Measurements from ENCODE around the gene ARL6IP4. TPM values are rescaled to one million over a fixed set of nuclear protein-coding genes. Genes with fewer than 3 reads are reported as not detected.

ARL6IP4 gene
- total and polyA plus RNA-seq, 2 of the 4 experiments (the other 2 are of a cell fraction), result 161 to 254 TPM

DNA sequence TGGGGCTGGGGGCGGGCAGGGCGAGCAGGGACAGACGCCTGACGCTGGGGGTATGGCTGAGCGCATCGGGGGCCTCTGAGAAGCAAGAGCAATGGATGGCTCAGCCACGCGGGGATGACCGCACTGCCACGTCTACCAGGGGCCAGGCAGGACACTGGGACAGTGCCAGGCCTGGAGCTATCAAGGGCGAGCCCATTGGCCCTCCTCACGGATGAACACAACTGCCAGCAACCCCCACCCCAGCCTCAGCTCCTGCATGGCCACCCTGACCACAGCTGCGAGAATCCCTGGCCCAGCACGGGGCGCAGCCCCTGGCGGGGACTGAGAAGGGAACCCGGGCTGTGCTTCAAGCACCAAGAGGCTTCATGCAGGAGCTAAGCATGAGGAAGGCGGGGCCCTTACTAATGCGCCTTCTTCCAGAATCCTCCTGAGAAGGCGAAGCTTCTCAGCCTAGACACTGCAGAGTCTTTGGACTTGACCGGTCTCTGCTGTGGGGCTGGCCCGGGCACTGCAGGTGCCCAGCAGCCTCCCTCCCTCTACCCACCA lies 9.5 kb downstream of the ARL6IP4 start:
- Histone ChIP-seq H3K27ac (ENCODE audit: insufficient read depth, low read length) (no peak overlapping the region), H2BK15ac (ENCODE audit: low read depth, low read length) (no peak overlapping the region), H4K20me1 (ENCODE audit: insufficient read depth, low read length) (no peaks in the 10 kb centered on the region; the same call in 1 of the 2 replicates), H4K5ac (ENCODE audit: low read depth, low read length) (no peak overlapping the region), H3K56ac (ENCODE audit: extremely low read depth, insufficient read depth, low read length) (no peak overlapping the region), H3K4me1 (ENCODE audit: control insufficient read depth, insufficient read depth, low read length) (no peaks in the 10 kb centered on the region), H3K23ac (ENCODE audit: low read depth, low read length) (no peak overlapping the region), H3K27me3 (ENCODE audit: control insufficient read depth, insufficient read depth, low read length) (no peaks in the 10 kb centered on the region), H3K4me2 (ENCODE audit: low read depth, low read length) (no peak overlapping the region), H3K9me3 (ENCODE audit: control insufficient read depth, insufficient read depth, low read length) (no peaks in the 10 kb centered on the region), H2AK5ac (ENCODE audit: low read depth, low read length) (no peak overlapping the region), H2AK9ac (replicated peaks; ENCODE audit: low read depth, low read length, poor library complexity) (no peak overlapping the region), H3K18ac (ENCODE audit: low read depth, low read length) (no peak overlapping the region), H3K4ac (ENCODE audit: low read depth, low read length) (no peak overlapping the region), H3K9ac (ENCODE audit: low read depth, low read length) (no peak overlapping the region), H4K8ac (ENCODE audit: low read depth in 2 of 2, low read length in 2 of 2) (no peak overlapping the region), H3K36me3 (ENCODE audit: control insufficient read depth, insufficient read depth, low read length) (peaks cover 43% of the 10 kb centered on the region; the same call in 1 of the 2 replicates), H4K91ac (ENCODE audit: insufficient read depth, low read depth, low read length) (no peak overlapping the region), H3K79me1 (ENCODE audit: low read depth in 1 of 2, low read length in 2 of 2) (no peaks in the 10 kb centered on the region), H2AFZ (replicated peaks; ENCODE audit: low read length, poor library complexity) (no peak overlapping the region), H3K4me3 (ENCODE audit: insufficient read depth, low read depth, low read length) (no peak overlapping the region), H2BK120ac (ENCODE audit: low read depth, low read length) (no peak overlapping the region), H2BK20ac (ENCODE audit: low read depth, low read length) (no peak overlapping the region), H2BK5ac (ENCODE audit: low read depth, low read length, poor library complexity, severe bottlenecking) (no peak overlapping the region), H3K9me1 (ENCODE audit: insufficient read depth, low read length) (peaks cover 6% of the 10 kb centered on the region; the same call in 1 of the 2 replicates), H3K14ac (replicated peaks; ENCODE audit: low read depth, low read length) (no peak overlapping the region)
- ChIA-PET POLR2A (ENCODE audit: unreplicated experiment) (interaction anchor here (0.7 kb wide), 1 partner anchor 243 kb away, joined by 3 read pairs; the partner anchor contains the start of genes MPHOSPH9 and MTRFR), CTCF (no interaction called here)
- DNase-seq, result no peak
- WGBS, 2 experiments (ENCODE audit: extremely low coverage in 2 of 2, insufficient read length in 1 of 2), result 94% methylated on average over 7 of the region's 22 CpGs; no CpG with 5 or more reads in 1 of the 2 experiments
- dilution Hi-C loops (cut with HindIII; ENCODE audit: low sequenced_read_pairs, unreplicated experiment) (loop anchor here (25.0 kb wide), 1 partner anchor 247 kb away; the partner anchor contains the start of genes MPHOSPH9 and MTRFR), in situ Hi-C loops (cut with MboI; ENCODE audit: low sequenced_read_pairs) (loop anchor here (10.0 kb wide), 1 partner anchor 155 kb away; no protein-coding TSS in a partner anchor), intact Hi-C loops (cut with micrococcal nuclease) (no loop called here)
- ATAC-seq (ENCODE audit: low read depth), result no peak
- TF ChIP-seq FOS (IDR thresholded peaks at IDR 0.05; ENCODE audit: low read depth, low read length) (no peak), MAZ (IDR thresholded peaks at IDR 0.05; ENCODE audit: borderline replicate concordance, low read depth, low read length) (no peak), CEBPB (IDR thresholded peaks at IDR 0.05; ENCODE audit: low read depth, low read length) (no peak), MAFK (IDR thresholded peaks at IDR 0.05; ENCODE audit: low read depth, low read length) (no peak), POLR2A (IDR thresholded peaks at IDR 0.05; ENCODE audit: low read depth, low read length) (no peak), NFE2L2 (IDR thresholded peaks at IDR 0.05; ENCODE audit: low read depth, low read length) (no peak), BHLHE40 (IDR thresholded peaks at IDR 0.05; ENCODE audit: low read depth, low read length) (no peak), RCOR1 (IDR thresholded peaks at IDR 0.05; ENCODE audit: insufficient replicate concordance, low read length) (no peak), CHD1 (IDR thresholded peaks at IDR 0.05; ENCODE audit: low read depth, low read length) (no peak), RFX5 (IDR thresholded peaks at IDR 0.05; ENCODE audit: low read depth, low read length) (no peak), RAD21 (IDR thresholded peaks at IDR 0.05; ENCODE audit: low read length) (no peak), MXI1 (IDR thresholded peaks at IDR 0.05; ENCODE audit: borderline replicate concordance, low read depth, low read length) (no peak)
- TF ChIP-seq, protein P1, sequence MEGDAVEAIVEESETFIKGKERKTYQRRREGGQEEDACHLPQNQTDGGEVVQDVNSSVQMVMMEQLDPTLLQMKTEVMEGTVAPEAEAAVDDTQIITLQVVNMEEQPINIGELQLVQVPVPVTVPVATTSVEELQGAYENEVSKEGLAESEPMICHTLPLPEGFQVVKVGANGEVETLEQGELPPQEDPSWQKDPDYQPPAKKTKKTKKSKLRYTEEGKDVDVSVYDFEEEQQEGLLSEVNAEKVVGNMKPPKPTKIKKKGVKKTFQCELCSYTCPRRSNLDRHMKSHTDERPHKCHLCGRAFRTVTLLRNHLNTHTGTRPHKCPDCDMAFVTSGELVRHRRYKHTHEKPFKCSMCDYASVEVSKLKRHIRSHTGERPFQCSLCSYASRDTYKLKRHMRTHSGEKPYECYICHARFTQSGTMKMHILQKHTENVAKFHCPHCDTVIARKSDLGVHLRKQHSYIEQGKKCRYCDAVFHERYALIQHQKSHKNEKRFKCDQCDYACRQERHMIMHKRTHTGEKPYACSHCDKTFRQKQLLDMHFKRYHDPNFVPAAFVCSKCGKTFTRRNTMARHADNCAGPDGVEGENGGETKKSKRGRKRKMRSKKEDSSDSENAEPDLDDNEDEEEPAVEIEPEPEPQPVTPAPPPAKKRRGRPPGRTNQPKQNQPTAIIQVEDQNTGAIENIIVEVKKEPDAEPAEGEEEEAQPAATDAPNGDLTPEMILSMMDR (conservative IDR thresholded peaks at IDR 0.05; ENCODE audit: low read depth, low read length), result no peak
- TF ChIP-seq, protein P2, sequence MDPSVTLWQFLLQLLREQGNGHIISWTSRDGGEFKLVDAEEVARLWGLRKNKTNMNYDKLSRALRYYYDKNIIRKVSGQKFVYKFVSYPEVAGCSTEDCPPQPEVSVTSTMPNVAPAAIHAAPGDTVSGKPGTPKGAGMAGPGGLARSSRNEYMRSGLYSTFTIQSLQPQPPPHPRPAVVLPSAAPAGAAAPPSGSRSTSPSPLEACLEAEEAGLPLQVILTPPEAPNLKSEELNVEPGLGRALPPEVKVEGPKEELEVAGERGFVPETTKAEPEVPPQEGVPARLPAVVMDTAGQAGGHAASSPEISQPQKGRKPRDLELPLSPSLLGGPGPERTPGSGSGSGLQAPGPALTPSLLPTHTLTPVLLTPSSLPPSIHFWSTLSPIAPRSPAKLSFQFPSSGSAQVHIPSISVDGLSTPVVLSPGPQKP (IDR thresholded peaks at IDR 0.05; ENCODE audit: borderline replicate concordance, low read depth, low read length), result no peak
- no TSS peak for BruUV-seq (replicated peaks)

All from IMR-90 (cell line).